ENCODE data around the gene INTS11. TPM values are rescaled to one million over a fixed set of nuclear protein-coding genes. Genes with fewer than 3 reads are reported as not detected.

Gene INTS11
- total and polyA plus RNA-seq, 2 of the 8 experiments (the other 6 are each of a cell fraction or from before 2014, with no cell fraction given): 113 to 243 TPM

- peaks cover 17% of the 10 kb centered on the region for H3K79me1 ChIP-seq (ENCODE audit: low read depth, low read length)
- POLR2A ChIA-PET (ENCODE audit: partially characterized antibody): interaction anchor here (0.7 to 2.3 kb wide), 15 partner anchors 13 to 91 kb away, joined by 3 to 13 read pairs (median 4); partner anchors contain the start of genes AURKAIP1, CCNL2 and TAS1R3
- DNase-seq (ENCODE audit: low read depth in 1 of 2, low spot score in 2 of 2) (peak in 1 of 2 experiments; percentile 78), FAIRE-seq (no peak)
- peak overlapping the region; percentile 75 to 78 for H3K4me2 ChIP-seq (ENCODE audit: insufficient read depth in 1 of 2, low read depth in 2 of 2, low read length in 2 of 2)
- no peaks in the 10 kb centered on the region for H3K36me3 ChIP-seq (ENCODE audit: control insufficient read depth in 2 of 4, insufficient read depth in 4 of 4, low read length in 3 of 4)
- peaks cover 16 to 40% of the 10 kb centered on the region in 2 experiments for H4K20me1 ChIP-seq (replicated peaks in 1 of 2; ENCODE audit: control insufficient read depth in 1 of 2, insufficient read depth in 2 of 2, low read length in 2 of 2)
- no peak overlapping the region for H2BK15ac ChIP-seq (ENCODE audit: low read length)
- TF ChIP-seq MAX (IDR thresholded peaks at IDR 0.05) (peak; percentile 14; the same call in 1 of the 2 replicates), CBX8 (IDR thresholded peaks at IDR 0.05; ENCODE audit: borderline replicate concordance, low read depth, low read length) (no peak)
- no peak overlapping the region for H4K91ac ChIP-seq (replicated peaks; ENCODE audit: insufficient read length, low read length)
- H3K56ac ChIP-seq (replicated peaks; ENCODE audit: insufficient read length, low read depth, low read length): no peak overlapping the region
- no peak overlapping the region for H2BK120ac ChIP-seq (replicated peaks; ENCODE audit: low read depth, low read length)
- H3K4me3 ChIP-seq (ENCODE audit: extremely low read depth in 1 of 4, insufficient read depth in 2 of 4, low read depth in 3 of 4, low read length in 4 of 4): peak overlapping the region; percentile 60 to 84 (median 65)
- no peak overlapping the region for H3K4ac ChIP-seq (replicated peaks; ENCODE audit: insufficient read length, low read depth, low read length)
- no peak overlapping the region for H2BK20ac ChIP-seq (ENCODE audit: low read length)
- peak overlapping the region; percentile 68; the same call in 1 of the 2 replicates for H4K8ac ChIP-seq (ENCODE audit: extremely low read depth, insufficient read depth, low read length)
- no peaks in the 10 kb centered on the region for H3K27me3 ChIP-seq (replicated peaks in 1 of 4; ENCODE audit: control insufficient read depth in 3 of 4, extremely low read depth in 1 of 4, insufficient read depth in 3 of 4, low read length in 3 of 4)
- peaks cover 14% of the 10 kb centered on the region; the same call in 1 of the 2 replicates for H3K23me2 ChIP-seq (ENCODE audit: low read depth, low read length)
- no peaks in the 10 kb centered on the region for H3K9me3 ChIP-seq (ENCODE audit: insufficient read depth in 2 of 2, low read depth in 1 of 2, low read length in 1 of 2)
- no peak overlapping the region for H3K14ac ChIP-seq (ENCODE audit: insufficient read length)
- H2AK5ac ChIP-seq (ENCODE audit: low read depth, low read length): no peak overlapping the region
- H3K9ac ChIP-seq (replicated peaks in 1 of 4; ENCODE audit: extremely low read depth in 1 of 4, low read depth in 3 of 4, low read length in 3 of 4): peak overlapping the region in 1 of 4 experiments; percentile 49; a peak in 3 of 7 replicates
- H2BK5ac ChIP-seq (ENCODE audit: low read depth, low read length): peak overlapping the region; percentile 7; the same call in 1 of the 2 replicates
- peaks cover 0 to 28% of the 10 kb centered on the region in 2 experiments; a peak in 3 of 4 replicates for H3K79me2 ChIP-seq (ENCODE audit: control insufficient read depth in 1 of 2, insufficient read depth in 2 of 2, low read length in 2 of 2)
- H3K18ac ChIP-seq (ENCODE audit: extremely low read depth, low read length): no peak overlapping the region; the same call in none of the 2 replicates
- WGBS, 2 experiments (ENCODE audit: extremely low coverage in 1 of 2, insufficient coverage in 1 of 2, insufficient read length in 1 of 2, insufficient replicate concordance in 2 of 2, low coverage in 1 of 2, low lambda C conversion rate in 2 of 2, missing lambda C conversion rate in 1 of 2): 40% methylated on average over 25 of the region's 26 CpGs; no CpG with 5 or more reads in 1 of the 2 experiments
- peaks cover 0 to 31% (median 19%) of the 10 kb centered on the region in 4 experiments; a peak in 5 of 7 replicates for H3K4me1 ChIP-seq (replicated peaks in 1 of 4; ENCODE audit: control insufficient read depth in 3 of 4, insufficient read depth in 4 of 4, low read length in 3 of 4)
- no peak overlapping the region for H2BK12ac ChIP-seq (ENCODE audit: low read depth, low read length)
- no peak overlapping the region for H3K23ac ChIP-seq (ENCODE audit: insufficient read length)
- H4K5ac ChIP-seq (ENCODE audit: insufficient read length, low read depth, low read length): no peak overlapping the region
- no peak overlapping the region; the same call in 1 of the 2 replicates for H3K27ac ChIP-seq (ENCODE audit: low read depth, low read length)
- no peak overlapping the region for H2AFZ ChIP-seq (ENCODE audit: low read length)
- CTCF ChIA-PET (ENCODE audit: partially characterized antibody): interaction anchor here (0.6 to 2.1 kb wide), 21 partner anchors 9 to 1034 kb away, joined by 3 to 15 read pairs (median 3); partner anchors contain the start of gene AURKAIP1
Measured at GRCh38 chr1:1347663-1348419, 23.4 kb upstream of the INTS11 start.

Measured in H1 (cell line).